GM12865 (cell line): ENCODE measurements around the gene MKRN2OS.

ENCODE experiments used
- DNase-seq: peaks from one replicate; pipeline ENCODE4 v3.0.0; 2010; ENCODE audit warnings: low read depth
- H3K4me3 ChIP-seq: 2 replicates; pipeline ENCODE4 v1.5.1; 2011; ENCODE audit warnings: mild to moderate bottlenecking, low read depth, low read length, control low read depth
- CTCF ChIP-seq: IDR thresholded peaks from 2 replicates; pipeline ENCODE4 v1.5.1; 2011; ENCODE audit warnings: low read length, control low read depth, low read depth, inconsistent platforms; ENCODE audit not compliant: insufficient read depth; ENCODE audit errors: missing control alignments

The MKRN2OS gene

GRCh38 chr3:12507591-12508281, 37.6 kb downstream of the MKRN2OS start:
- no peak overlapping the region for H3K4me3 ChIP-seq
- TF ChIP-seq CTCF = no peak
- no peak for DNase-seq

GRCh38 chr3:12506201-12506709, 39.0 kb downstream of the MKRN2OS start:
- DNase-seq = no peak
- no peak for TF ChIP-seq CTCF
- H3K4me3 ChIP-seq = no peak overlapping the region

GRCh38 chr3:12503126-12503957, 42.0 kb downstream of the MKRN2OS start:
- DNase-seq = no peak
- no peak for TF ChIP-seq CTCF
- no peak overlapping the region for H3K4me3 ChIP-seq

- no peak for TF ChIP-seq CTCF
- no peak for DNase-seq
These were observed 43.8 kb downstream of the MKRN2OS start for GRCh38 chr3:12501360-12502020.

GRCh38 chr3:12499474-12499873, 45.8 kb downstream of the MKRN2OS start:
- TF ChIP-seq CTCF = no peak
- DNase-seq = no peak
- no peak overlapping the region for H3K4me3 ChIP-seq

More at GRCh38 chr3:12501360-12502020, 43.8 kb downstream of the MKRN2OS start:
- H3K4me3 ChIP-seq = no peak overlapping the region

GRCh38 chr3:12496453-12496761, 48.9 kb downstream of the MKRN2OS start:
- DNase-seq = no peak
- TF ChIP-seq CTCF = no peak
- no peak overlapping the region for H3K4me3 ChIP-seq
